Body of pancreas (tissue), 4 donors: ENCODE results near the gene TRNAU1AP. TPM values are rescaled to one million over a fixed set of nuclear protein-coding genes. Genes with fewer than 3 reads are reported as not detected.

ENCODE experiments used
- ATAC-seq: fragments of 150-250 bp; one replicate; pipeline ENCODE4 v1.9.1; 2016
- DNase-seq, 4 donors: peaks; one replicate each; pipeline ENCODE4 v3.0.0-alpha.2; 2019
- H3K27ac ChIP-seq, 4 donors: fragments of 200-600 bp; sonication (generic); 1 replicate in 3 of 4; 2 replicates in 1 of 4; pipeline versions ENCODE4 v1.5.1 to v1.6.1; 2016 to 2019; ENCODE audit warnings: mild to moderate bottlenecking in 1 of 4, mixed read lengths in 1 of 4, moderate library complexity in 1 of 4
- H3K27me3 ChIP-seq, 2 donors: fragments of 200-600 bp; sonication (generic); one replicate each; pipeline ENCODE4 v1.6.0; 2016; ENCODE audit warnings: mild to moderate bottlenecking in 1 of 2
- H3K36me3 ChIP-seq, 2 donors: fragments of 200-600 bp; sonication (generic); replicated peaks in 1 of 2; 2 replicates each; pipeline ENCODE4 v1.5.1; 2016; ENCODE audit warnings: low read depth in 2 of 2; ENCODE audit not compliant: insufficient read depth in 1 of 2
- H3K4me1 ChIP-seq: fragments of 200-600 bp; sonication (generic); one replicate; pipeline ENCODE4 v1.6.0; 2016
- H3K4me3 ChIP-seq, 2 donors: fragments of 200-600 bp; sonication (generic); 1 replicate in 1 of 2; 2 replicates in 1 of 2; pipeline ENCODE4 v1.5.1; 2016 to 2019
- H3K9me3 ChIP-seq, 3 donors: fragments of 200-600 bp; sonication (generic); 1 replicate in 2 of 3; 2 replicates in 1 of 3; pipeline ENCODE4 v1.5.1; 2016
- CTCF ChIP-seq, 7 experiments: fragments of 450-650 bp in 4 of 7; fragments of 200-600 bp in 3 of 7; sonication (generic) in 3 of 7; IDR thresholded peaks; one replicate each; pipeline ENCODE4 v1.5.1; 2016 to 2019; ENCODE audit warnings: antibody characterized with exemption in 7 of 7
- POLR2A ChIP-seq, 3 donors: fragments of 450-650 bp; IDR thresholded peaks; one replicate each; pipeline ENCODE4 v1.6.1; 2016; ENCODE audit warnings: antibody characterized with exemption in 3 of 3, mild to moderate bottlenecking in 2 of 3
- WGBS, 2 donors: methylation state at CpG; one replicate each; pipeline ENCODE4 v1.1.5; 2017; 5-methylcytosine and 5-hydroxymethylcytosine counted together
- intact Hi-C: fragments of 100-400 bp; cut with DNase I; formaldehyde crosslinking; loops from one replicate; pipeline ENCODE4 v1.15.1; 2023
- total RNA-seq, 2 donors: library from RNA; depleted of rRNA; stranded (reverse); fragments of >200 nt; gene quantifications; one replicate each; pipeline ENCODE4 v1.1.0, GENCODE V29; 2016

TRNAU1AP gene
- total RNA-seq, 2 donors from 2014 or later: 8.9 to 14.3 TPM

- DNase-seq: no peak
- H3K4me3 ChIP-seq: peak overlapping the region in 1 of 2 donors; percentile 86
- peaks cover 0 to 17% of the 10 kb centered on the region in 2 donors for H3K36me3 ChIP-seq
- no peak for ATAC-seq
- no peak for TF ChIP-seq POLR2A (IDR thresholded peaks at IDR 0.05)
- TF ChIP-seq CTCF (IDR thresholded peaks at IDR 0.05): no peak
- H3K9me3 ChIP-seq: no peaks in the 10 kb centered on the region
- H3K27ac ChIP-seq: peak overlapping the region in 2 of 4 donors; percentile 79 to 87
- WGBS, 2 donors: 7 to 12% methylated on average over 9 to 11 of the region's 11 CpGs
- intact Hi-C loops: loop anchor here (10.0 kb wide), 1 partner anchor 262 kb away; no protein-coding TSS in a partner anchor
- H3K27me3 ChIP-seq: no peaks in the 10 kb centered on the region
- peaks cover 41% of the 10 kb centered on the region for H3K4me1 ChIP-seq
Measured at GRCh38 chr1:28507247-28507645, 45.6 kb upstream of the TRNAU1AP start.

GRCh38 chr1:28507646-28508434, 45.0 kb upstream of the TRNAU1AP start:
- Histone ChIP-seq H3K36me3 (peaks cover 0 to 22% of the 10 kb centered on the region in 2 donors), H3K9me3 (no peaks in the 10 kb centered on the region), H3K27me3 (no peaks in the 10 kb centered on the region), H3K4me1 (peaks cover 41% of the 10 kb centered on the region), H3K27ac (peak overlapping the region; percentile 13 to 87 (median 60)), H3K4me3 (peak overlapping the region in 1 of 2 donors; percentile 86)
- DNase-seq (no peak), ATAC-seq (no peak)
- intact Hi-C loops: loop anchor here (10.0 kb wide), 1 partner anchor 263 kb away; no protein-coding TSS in a partner anchor
- no peak for TF ChIP-seq POLR2A (IDR thresholded peaks at IDR 0.05)
- TF ChIP-seq CTCF (IDR thresholded peaks at IDR 0.05): no peak
- 30 to 43% methylated on average over 10 of the region's 10 CpGs for WGBS, 2 donors

GRCh38 chr1:28508435-28508754, 44.5 kb upstream of the TRNAU1AP start:
- intact Hi-C loops: loop anchor here (10.0 kb wide), 1 partner anchor 264 kb away; no protein-coding TSS in a partner anchor
- no peak for ATAC-seq
- no peak for DNase-seq
- Histone ChIP-seq H3K27me3 (no peaks in the 10 kb centered on the region), H3K4me1 (peaks cover 41% of the 10 kb centered on the region), H3K27ac (peak overlapping the region in 3 of 4 donors; percentile 41 to 87 (median 79)), H3K9me3 (no peaks in the 10 kb centered on the region), H3K36me3 (peaks cover 0 to 22% of the 10 kb centered on the region in 2 donors), H3K4me3 (no peak overlapping the region)
- no peak for TF ChIP-seq CTCF (IDR thresholded peaks at IDR 0.05)
- no peak for TF ChIP-seq POLR2A (IDR thresholded peaks at IDR 0.05)
- 30 to 38% methylated on average over 4 to 5 of the region's 5 CpGs for WGBS, 2 donors

- peak in 1 of 3 donors; percentile 29 for TF ChIP-seq POLR2A (IDR thresholded peaks at IDR 0.05)
- no peak for TF ChIP-seq CTCF (IDR thresholded peaks at IDR 0.05)
- DNase-seq: peak in 1 of 4 donors; percentile 27
- H3K27ac ChIP-seq: peak overlapping the region; percentile 10 to 87 (median 45)
- no peak for ATAC-seq
- intact Hi-C loops: loop anchor here (10.0 kb wide), 1 partner anchor 265 kb away; no protein-coding TSS in a partner anchor
- peaks cover 0 to 22% of the 10 kb centered on the region in 2 donors for H3K36me3 ChIP-seq
- 67 to 73% methylated on average over 8 of the region's 8 CpGs for WGBS, 2 donors
- peaks cover 41% of the 10 kb centered on the region for H3K4me1 ChIP-seq
- H3K4me3 ChIP-seq: no peak overlapping the region
- no peaks in the 10 kb centered on the region for H3K27me3 ChIP-seq
- H3K9me3 ChIP-seq: no peaks in the 10 kb centered on the region
Measured at GRCh38 chr1:28509705-28510272, 43.1 kb upstream of the TRNAU1AP start.
